ENCODE measurements around the gene CLN3. TPM values are rescaled to one million over a fixed set of nuclear protein-coding genes. Genes with fewer than 3 reads are reported as not detected.
"Not testable (repeated sequence)": the region's sequence is repeated elsewhere in the genome, so short reads cannot be mapped to it uniquely, and the experiment has no call there.

The CLN3 gene
- total RNA-seq, 1 experiment from 2014 or later: 41.0 TPM

DNA sequence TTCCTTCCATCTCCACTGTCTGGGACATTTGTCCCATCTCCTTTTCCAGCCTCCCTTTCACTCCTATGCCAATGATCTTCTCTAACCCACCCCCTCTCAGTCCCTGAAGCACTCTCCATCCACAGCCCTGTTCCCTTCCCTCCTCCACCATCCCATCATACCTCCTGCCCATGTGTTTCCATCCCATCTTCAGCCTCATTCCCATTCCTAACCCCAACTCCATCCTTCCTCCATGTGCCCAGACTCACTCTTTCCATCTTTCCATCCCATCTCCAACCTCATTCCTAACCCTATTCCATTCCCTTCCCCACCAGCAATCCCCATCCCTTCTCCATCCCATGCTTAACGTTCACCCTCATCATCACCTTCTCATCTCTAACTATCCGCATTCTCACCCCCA lies 10.4 kb upstream of the CLN3 start:
- TF ChIP-seq, protein P1, sequence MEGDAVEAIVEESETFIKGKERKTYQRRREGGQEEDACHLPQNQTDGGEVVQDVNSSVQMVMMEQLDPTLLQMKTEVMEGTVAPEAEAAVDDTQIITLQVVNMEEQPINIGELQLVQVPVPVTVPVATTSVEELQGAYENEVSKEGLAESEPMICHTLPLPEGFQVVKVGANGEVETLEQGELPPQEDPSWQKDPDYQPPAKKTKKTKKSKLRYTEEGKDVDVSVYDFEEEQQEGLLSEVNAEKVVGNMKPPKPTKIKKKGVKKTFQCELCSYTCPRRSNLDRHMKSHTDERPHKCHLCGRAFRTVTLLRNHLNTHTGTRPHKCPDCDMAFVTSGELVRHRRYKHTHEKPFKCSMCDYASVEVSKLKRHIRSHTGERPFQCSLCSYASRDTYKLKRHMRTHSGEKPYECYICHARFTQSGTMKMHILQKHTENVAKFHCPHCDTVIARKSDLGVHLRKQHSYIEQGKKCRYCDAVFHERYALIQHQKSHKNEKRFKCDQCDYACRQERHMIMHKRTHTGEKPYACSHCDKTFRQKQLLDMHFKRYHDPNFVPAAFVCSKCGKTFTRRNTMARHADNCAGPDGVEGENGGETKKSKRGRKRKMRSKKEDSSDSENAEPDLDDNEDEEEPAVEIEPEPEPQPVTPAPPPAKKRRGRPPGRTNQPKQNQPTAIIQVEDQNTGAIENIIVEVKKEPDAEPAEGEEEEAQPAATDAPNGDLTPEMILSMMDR (IDR thresholded peaks at IDR 0.05; ENCODE audit: insufficient read depth in 1 of 2, low read depth in 1 of 2, low read length in 1 of 2, severe bottlenecking in 1 of 2, unreplicated experiment in 1 of 2): no peak
- Mint-ChIP-seq H3K4me1 (ENCODE audit: low read depth, unreplicated experiment) (no peaks in the 10 kb centered on the region), H3K36me3 (ENCODE audit: insufficient read depth, unreplicated experiment) (no peaks in the 10 kb centered on the region), H3K4me3 (ENCODE audit: unreplicated experiment) (no peak overlapping the region), H3K9me3 (ENCODE audit: unreplicated experiment) (no peaks in the 10 kb centered on the region), H3K27me3 (ENCODE audit: insufficient read depth, unreplicated experiment) (no peaks in the 10 kb centered on the region), H3K27ac (ENCODE audit: unreplicated experiment) (no peak overlapping the region)
- H3K36me3 ChIP-seq (ENCODE audit: control insufficient read depth, insufficient read depth, low read length): no peaks in the 10 kb centered on the region
- BruUV-seq (replicated peaks): no TSS peak
- intact Hi-C loops (cut with micrococcal nuclease; ENCODE audit: unreplicated experiment): no loop called here
- H3K4me1 ChIP-seq: peaks cover 11% of the 10 kb centered on the region
- DNase-seq: no peak
- POLR2A ChIA-PET: no interaction called here
- H3K4me3 ChIP-seq (ENCODE audit: low read depth, low read length): no peak overlapping the region
- CTCF ChIA-PET: no interaction called here
- no peaks in the 10 kb centered on the region for H3K27me3 ChIP-seq (replicated peaks; ENCODE audit: control insufficient read depth, insufficient read depth, low read length)
- H3K9me3 ChIP-seq: no peaks in the 10 kb centered on the region

DNA sequence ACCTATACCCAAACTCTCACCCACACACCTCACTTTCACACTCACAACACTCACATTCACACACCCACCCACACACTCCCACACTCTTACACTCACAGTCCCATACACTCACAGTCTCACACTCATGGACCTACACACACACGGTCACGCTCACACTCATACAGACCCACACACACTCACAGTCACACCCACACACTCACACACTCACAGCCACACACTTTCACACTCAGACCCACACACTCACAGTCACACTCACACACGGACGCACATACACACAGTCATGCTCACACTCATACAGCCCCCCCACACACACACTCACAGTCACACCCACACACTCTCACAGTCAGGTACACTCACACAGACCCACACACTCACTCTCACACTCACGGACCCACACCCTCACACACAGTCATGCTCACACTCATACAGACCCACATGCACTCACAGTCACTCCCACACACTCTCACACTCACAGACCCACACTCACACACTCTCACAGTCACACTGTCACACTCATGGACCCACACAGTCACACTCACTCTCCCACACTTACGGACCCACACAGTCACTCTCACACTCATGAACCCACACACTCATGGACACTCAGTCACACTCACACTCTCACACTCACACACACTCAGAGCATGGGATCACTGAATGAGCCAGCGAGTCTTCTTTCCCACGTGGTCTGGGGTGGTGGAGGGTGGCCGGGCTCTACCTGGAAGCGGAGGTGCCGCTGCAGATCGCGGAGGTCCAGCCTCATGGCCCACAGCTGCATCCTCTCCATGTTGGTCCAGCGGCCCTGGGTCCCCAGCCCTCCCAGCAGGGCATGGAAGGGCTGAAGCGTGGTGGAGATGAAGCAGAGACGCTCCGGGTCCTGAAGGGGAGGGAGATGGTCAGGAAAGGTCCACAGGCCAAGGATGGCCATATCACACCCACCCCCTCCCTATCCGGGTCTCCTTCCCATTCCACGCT lies 9.7 kb upstream of the CLN3 start:
- intact Hi-C loops (cut with micrococcal nuclease; ENCODE audit: unreplicated experiment): no loop called here
- Mint-ChIP-seq H3K9me3 (ENCODE audit: unreplicated experiment) (no peaks in the 10 kb centered on the region), H3K27me3 (ENCODE audit: insufficient read depth, unreplicated experiment) (peaks cover 5% of the 10 kb centered on the region), H3K4me1 (ENCODE audit: low read depth, unreplicated experiment) (peaks cover 7% of the 10 kb centered on the region), H3K4me3 (ENCODE audit: unreplicated experiment) (no peak overlapping the region), H3K36me3 (ENCODE audit: insufficient read depth, unreplicated experiment) (peaks cover 5% of the 10 kb centered on the region), H3K27ac (ENCODE audit: unreplicated experiment) (no peak overlapping the region)
- ChIA-PET CTCF (no interaction called here), POLR2A (no interaction called here)
- Histone ChIP-seq H3K4me3 (ENCODE audit: low read depth, low read length) (no peak overlapping the region), H3K27me3 (replicated peaks; ENCODE audit: control insufficient read depth, insufficient read depth, low read length) (no peaks in the 10 kb centered on the region), H3K36me3 (ENCODE audit: control insufficient read depth, insufficient read depth, low read length) (no peaks in the 10 kb centered on the region), H3K4me1 (peaks cover 11% of the 10 kb centered on the region), H3K9me3 (no peaks in the 10 kb centered on the region)
- BruUV-seq (replicated peaks): no TSS peak
- TF ChIP-seq, protein P1 (IDR thresholded peaks at IDR 0.05; ENCODE audit: insufficient read depth in 1 of 2, low read depth in 1 of 2, low read length in 1 of 2, severe bottlenecking in 1 of 2, unreplicated experiment in 1 of 2): no peak
- DNase-seq: no peak

DNA sequence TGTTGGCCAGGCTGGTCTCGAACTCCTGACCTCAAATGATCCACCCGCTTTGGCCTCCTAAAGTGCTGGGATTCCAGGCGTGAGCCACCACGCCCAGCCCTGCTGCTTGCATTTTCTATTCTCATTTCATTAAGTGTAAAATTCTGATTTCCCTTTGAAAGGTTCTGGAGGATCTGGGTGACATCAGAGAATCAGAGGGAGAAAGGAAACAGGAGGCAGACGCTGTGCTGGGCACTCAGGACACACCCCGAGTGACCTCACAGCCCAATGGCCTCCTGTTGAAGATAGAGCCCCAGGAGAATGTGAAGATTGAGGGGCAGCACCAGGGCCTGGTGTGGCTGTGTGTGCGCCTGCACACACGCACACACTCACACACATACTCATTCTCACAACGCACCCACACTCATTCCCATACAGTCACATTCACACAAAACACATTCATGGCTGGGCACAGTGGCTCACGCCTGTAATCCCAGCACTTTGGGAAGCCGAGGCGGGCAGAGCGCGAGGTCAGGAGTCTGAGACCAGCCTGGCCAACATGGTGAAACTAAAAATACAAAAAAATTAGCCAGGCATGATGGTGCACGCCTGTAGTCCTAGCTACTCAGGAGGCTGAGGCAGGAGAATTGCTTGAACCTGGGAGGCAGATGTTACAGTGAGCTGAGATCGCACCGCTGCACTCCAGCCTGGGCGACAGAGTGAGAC lies 8.8 kb upstream of the CLN3 start:
- H3K4me3 ChIP-seq (ENCODE audit: low read depth, low read length); H3K4me1 Mint-ChIP-seq (ENCODE audit: low read depth, unreplicated experiment); DNase-seq; H3K4me1 ChIP-seq; CTCF ChIA-PET; H3K27me3 Mint-ChIP-seq (ENCODE audit: insufficient read depth, unreplicated experiment); H3K4me3 Mint-ChIP-seq (ENCODE audit: unreplicated experiment); intact Hi-C loops (cut with micrococcal nuclease; ENCODE audit: unreplicated experiment); BruUV-seq (replicated peaks); H3K36me3 ChIP-seq (ENCODE audit: control insufficient read depth, insufficient read depth, low read length); H3K27me3 ChIP-seq (replicated peaks; ENCODE audit: control insufficient read depth, insufficient read depth, low read length); H3K9me3 ChIP-seq; H3K9me3 Mint-ChIP-seq (ENCODE audit: unreplicated experiment); POLR2A ChIA-PET; H3K36me3 Mint-ChIP-seq (ENCODE audit: insufficient read depth, unreplicated experiment); H3K27ac Mint-ChIP-seq (ENCODE audit: unreplicated experiment): not testable (repeated sequence)
